HG03045 (cell line): ENCODE measurements around the gene ISL2.

Source experiments
- ATAC-seq: cut with Tn5 transposase; IDR thresholded peaks from one replicate; pipeline ENCODE4 v1.9.1; 2021; ENCODE audit warnings: mild to moderate bottlenecking, moderate library complexity; ENCODE audit not compliant: unreplicated experiment

Gene ISL2

DNA sequence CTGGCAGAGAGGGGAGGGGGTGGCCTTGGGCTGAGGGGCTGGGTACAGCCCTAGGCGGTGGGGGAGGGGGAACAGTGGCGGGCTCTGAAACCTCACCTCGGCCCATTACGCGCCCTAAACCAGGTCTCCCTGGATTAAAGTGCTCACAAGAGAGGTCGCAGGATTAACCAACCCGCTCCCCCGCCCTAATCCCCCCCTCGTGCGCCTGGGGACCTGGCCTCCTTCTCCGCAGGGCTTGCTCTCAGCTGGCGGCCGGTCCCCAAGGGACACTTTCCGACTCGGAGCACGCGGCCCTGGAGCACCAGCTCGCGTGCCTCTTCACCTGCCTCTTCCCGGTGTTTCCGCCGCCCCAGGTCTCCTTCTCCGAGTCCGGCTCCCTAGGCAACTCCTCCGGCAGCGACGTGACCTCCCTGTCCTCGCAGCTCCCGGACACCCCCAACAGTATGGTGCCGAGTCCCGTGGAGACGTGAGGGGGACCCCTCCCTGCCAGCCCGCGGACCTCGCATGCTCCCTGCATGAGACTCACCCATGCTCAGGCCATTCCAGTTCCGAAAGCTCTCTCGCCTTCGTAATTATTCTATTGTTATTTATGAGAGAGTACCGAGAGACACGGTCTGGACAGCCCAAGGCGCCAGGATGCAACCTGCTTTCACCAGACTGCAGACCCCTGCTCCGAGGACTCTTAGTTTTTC lies 4.9 kb downstream of the ISL2 start:
- no peak for ATAC-seq

GRCh38 chr15:76342058-76342381 lies 5.4 kb downstream of the ISL2 start:
- ATAC-seq: no peak

- no peak for ATAC-seq
Observed at GRCh38 chr15:76342382-76343201, 6.0 kb downstream of the ISL2 start.

DNA sequence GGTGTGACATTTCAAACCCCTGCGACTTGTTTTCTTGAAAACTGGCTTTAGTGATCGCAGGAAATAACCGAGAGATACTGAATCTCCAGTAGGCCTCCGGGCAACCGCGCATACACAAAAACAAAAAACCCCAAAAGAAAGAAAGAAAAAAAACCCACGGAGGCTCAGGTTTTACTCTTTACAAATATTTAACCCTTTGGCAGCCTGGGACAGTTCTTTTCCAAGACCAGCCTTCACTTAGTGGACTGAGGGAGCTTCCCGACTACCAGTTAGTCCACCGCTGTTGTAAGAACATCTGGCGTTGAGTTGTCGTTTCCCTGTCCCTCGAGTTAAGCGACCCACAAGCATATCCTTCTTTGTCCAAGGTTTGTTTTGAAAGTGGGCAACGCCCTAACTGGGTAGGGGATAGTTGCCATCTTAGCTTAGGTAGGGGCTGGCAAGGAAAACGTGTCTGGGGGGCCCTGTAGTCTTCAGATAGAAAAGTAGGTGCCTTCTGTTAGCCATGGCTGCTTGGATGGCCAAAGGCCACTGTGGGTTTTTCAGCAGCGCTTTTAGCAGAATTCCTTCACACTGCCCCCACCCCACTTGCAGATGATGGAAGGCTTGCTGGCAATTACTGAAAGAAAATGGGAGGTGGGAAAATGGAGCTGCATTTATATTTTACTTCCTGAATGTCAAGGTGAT lies 6.9 kb downstream of the ISL2 start:
- no peak for ATAC-seq

DNA sequence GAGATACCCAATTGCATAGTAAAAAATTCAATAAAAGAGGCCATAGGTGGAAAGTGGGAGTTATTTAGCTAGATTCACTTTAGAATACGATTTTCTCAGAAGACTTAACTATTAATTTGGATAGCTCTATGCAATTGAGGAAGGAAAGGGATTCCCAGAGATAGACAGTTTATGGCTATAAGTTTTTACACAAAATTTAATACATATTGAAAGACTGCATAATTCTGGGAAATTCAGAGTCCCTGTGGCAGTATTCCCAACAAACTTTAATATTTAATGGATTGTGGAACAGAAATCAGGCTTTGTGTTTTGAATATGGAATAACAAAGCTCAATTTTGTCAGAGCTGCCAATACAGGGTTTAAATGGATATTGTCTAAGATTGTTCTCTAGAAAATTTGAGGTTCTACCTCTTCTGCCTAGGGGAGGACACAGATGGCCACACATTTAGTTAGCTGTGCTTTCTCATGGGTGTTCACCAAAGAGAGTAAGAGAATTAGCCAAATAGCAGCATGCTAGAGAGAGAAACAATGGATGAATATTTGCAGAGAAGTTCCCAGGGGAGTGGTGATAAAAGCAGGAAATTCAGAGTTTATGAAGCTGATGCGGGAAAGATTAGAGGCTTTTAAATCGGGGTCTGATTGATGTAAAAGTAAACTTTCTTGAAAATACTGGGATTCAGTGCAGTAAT lies 8.5 kb downstream of the ISL2 start:
- ATAC-seq: no peak

- no peak for ATAC-seq
Observed at GRCh38 chr15:76345583-76345879, 9.0 kb downstream of the ISL2 start.

GRCh38 chr15:76345880-76346668 lies 9.5 kb downstream of the ISL2 start:
- ATAC-seq: no peak

- ATAC-seq: no peak
Observed at GRCh38 chr15:76346669-76347481, 10.3 kb downstream of the ISL2 start.

DNA sequence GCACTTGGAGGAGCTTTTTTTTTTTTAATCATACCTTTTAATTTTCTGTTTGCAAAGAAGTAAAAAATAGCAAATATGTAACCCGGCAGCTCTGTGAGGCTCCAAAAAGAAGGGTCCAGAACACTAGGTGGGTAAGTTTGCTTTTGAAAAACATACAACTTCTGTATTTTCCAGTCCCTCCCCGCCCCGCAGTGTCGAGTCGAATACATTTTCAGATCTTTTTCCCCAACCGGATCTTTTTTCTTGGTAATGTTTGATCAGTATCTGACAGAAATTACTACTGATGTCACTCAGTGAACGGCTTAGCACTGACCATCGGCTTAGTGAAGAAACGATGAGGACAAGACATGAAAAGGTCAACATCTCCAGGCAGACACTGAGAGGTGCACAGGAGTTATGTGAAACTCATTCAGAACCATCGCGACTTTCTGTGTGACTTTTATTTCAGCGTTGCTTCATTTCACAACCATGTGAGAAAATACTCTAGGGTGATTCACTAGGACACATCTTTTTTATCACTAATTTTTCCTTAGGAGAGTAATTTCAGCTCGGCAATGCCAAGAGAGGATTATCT lies 11.0 kb downstream of the ISL2 start:
- no peak for ATAC-seq

DNA sequence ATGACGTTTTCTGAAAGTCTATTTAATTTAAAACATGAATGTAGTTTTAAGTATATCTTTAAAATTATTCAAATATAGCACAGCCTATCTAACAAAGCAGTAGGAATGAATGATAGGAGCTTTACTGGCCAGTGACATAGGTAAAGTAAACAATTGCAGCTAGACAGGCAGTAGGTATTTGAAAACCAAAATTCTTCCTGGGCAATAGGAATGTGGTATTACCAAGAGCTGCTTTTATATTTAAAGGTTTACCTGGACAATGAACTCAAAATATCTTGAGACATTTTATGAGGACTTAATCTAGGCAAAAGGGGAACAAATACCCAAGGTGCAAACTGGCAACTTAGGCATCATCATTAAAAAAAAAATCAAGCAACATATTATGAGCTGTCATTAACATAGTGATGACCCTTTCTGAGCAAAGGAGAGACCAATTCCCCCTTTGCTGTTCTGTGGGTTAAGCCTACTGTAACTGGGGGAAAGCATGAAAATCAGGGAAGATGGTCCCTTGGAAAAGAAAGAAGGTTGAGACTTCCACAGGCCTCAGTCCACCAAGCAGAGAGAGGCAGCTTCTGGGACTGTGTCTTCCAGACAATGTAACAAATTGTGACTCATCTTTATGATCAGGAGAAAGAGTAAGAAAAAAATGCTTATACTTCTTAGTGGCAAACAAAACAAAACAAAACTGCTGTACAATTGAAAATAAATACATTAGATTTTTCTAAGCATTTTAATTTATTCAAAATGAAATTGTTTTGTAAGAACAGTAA lies 12.9 kb downstream of the ISL2 start:
- no peak for ATAC-seq

GRCh38 chr15:76353023-76353577 lies 16.5 kb downstream of the ISL2 start:
- ATAC-seq: no peak

GRCh38 chr15:76353903-76354302 lies 17.3 kb downstream of the ISL2 start:
- no peak for ATAC-seq

DNA sequence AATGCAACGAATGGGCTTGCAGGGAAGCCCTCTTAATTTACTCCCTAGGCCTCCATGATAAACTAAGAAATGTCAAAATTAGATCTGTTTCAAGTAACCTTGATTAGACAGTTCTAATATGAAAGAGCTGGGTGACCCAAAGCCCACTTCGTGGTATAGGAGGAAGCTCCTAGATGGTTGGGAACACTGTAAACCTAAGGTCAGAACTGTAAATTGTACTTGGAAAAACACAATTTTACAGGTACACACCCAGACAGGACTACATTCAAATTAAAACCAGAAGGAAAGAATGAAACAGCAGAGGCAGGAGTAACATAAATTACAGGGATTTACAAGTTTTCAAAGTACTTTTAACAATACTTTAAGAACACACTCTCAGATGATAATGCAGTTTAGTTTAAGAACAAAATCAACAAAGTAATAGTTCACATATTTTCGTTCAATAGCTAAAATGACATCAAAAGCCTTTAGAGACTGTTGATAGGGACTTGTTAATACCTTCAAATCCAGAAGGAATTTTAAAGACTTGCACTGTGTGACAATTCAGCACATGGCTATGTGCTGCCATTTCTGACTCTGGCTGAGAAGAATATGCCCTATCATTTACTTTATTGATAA lies 18.4 kb downstream of the ISL2 start:
- no peak for ATAC-seq

- no peak for ATAC-seq
Observed at GRCh38 chr15:76358453-76358852, 21.9 kb downstream of the ISL2 start.

GRCh38 chr15:76359152-76359551 lies 22.6 kb downstream of the ISL2 start:
- ATAC-seq: no peak

DNA sequence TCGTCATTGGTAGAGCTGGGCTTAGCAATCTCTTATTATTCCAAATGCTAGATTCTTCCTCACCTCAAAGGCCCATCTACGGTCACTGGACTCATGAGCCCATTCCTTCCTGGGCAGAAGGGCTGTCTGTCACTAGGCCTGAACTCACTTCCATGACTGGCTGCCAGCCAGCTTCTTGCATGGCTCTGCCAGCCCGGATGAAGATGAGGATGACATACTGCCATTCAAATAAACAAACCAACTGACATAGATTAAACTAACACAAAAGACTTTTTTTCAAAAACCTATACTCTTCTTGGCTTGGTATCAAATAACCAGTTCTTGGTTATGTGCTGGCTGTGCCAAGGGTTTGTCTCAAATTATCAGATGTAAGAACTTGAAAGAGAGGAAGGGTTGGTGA lies 23.8 kb downstream of the ISL2 start:
- no peak for ATAC-seq

- ATAC-seq: no peak
Observed at GRCh38 chr15:76363251-76363650, 26.7 kb downstream of the ISL2 start.

DNA sequence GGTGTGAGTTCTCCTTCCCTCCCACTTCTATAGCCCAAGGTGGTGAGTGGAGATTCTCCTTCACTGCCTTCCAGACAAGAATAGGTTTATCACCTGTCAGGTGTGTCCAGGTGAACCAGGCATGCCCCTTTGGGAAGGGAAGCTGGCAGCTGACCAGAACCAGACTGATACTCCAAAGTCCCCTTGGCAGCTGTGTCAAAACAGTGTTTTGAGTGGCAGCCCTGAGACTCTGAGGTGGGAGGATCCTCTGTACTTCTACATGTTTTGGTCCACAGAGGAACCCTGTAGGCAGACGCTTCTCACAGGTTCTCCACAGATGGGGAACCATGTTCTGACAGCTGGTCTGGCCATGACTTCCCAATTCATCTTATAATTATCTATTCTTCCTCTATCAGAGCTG lies 30.1 kb downstream of the ISL2 start:
- no peak for ATAC-seq
